D721Med (cell line): ENCODE measurements around the gene ZNF587.
"Not testable (repeated sequence)": the region's sequence is repeated elsewhere in the genome, so short reads cannot be mapped to it uniquely, and the experiment has no call there.

Experiments
- DNase-seq: peaks from one replicate; pipeline ENCODE4 v3.0.0; 2011; ENCODE audit warnings: low spot score; ENCODE audit not compliant: insufficient read length
- FAIRE-seq: peaks from 2 replicates; lab custom pipeline; 2011; peaks lifted over from hg19 to GRCh38; lab: Jason Lieb, UNC
- TF ChIP-seq, protein P1 (sequence below): IDR thresholded peaks from 2 replicates; pipeline ENCODE4 v1.5.1; 2012; ENCODE audit warnings: mild to moderate bottlenecking, control low read depth; ENCODE audit not compliant: insufficient read depth; ENCODE audit errors: missing control alignments

Gene ZNF587

DNA sequence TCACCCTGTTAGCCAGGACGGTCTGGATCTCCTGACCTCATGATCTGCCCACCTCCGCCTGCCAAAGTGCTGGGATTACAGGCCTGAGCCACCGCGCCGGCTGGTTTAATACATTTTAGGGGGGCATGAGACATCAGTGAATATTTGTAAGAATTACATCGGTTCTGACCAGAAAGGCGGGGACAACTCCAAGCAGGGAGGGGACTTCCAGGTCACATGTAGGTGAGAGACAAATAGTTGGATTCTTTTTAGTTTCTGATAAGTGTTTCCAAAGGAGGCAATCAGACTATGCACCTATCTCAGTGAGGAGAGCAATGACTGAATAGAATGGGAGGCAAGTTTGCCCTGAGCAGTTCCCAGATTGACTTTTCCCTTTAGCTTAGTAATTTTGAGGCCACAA, 31.3 kb upstream of the ZNF587 start:
- TF ChIP-seq, protein P1, sequence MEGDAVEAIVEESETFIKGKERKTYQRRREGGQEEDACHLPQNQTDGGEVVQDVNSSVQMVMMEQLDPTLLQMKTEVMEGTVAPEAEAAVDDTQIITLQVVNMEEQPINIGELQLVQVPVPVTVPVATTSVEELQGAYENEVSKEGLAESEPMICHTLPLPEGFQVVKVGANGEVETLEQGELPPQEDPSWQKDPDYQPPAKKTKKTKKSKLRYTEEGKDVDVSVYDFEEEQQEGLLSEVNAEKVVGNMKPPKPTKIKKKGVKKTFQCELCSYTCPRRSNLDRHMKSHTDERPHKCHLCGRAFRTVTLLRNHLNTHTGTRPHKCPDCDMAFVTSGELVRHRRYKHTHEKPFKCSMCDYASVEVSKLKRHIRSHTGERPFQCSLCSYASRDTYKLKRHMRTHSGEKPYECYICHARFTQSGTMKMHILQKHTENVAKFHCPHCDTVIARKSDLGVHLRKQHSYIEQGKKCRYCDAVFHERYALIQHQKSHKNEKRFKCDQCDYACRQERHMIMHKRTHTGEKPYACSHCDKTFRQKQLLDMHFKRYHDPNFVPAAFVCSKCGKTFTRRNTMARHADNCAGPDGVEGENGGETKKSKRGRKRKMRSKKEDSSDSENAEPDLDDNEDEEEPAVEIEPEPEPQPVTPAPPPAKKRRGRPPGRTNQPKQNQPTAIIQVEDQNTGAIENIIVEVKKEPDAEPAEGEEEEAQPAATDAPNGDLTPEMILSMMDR = no peak
- DNase-seq (no peak), FAIRE-seq (no peak)

GRCh38 chr19:57819475-57820148, 30.0 kb upstream of the ZNF587 start:
- DNase-seq (peak; percentile 96), FAIRE-seq (no peak)
- TF ChIP-seq, protein P1 = peak; percentile 31

GRCh38 chr19:57820599-57820998, 29.1 kb upstream of the ZNF587 start:
- FAIRE-seq (no peak), DNase-seq (no peak)
- TF ChIP-seq, protein P1 = no peak

- FAIRE-seq, DNase-seq: not testable (repeated sequence)
Measured at GRCh38 chr19:57821095-57821494, 28.6 kb upstream of the ZNF587 start.

- FAIRE-seq = peak; percentile 44
- not testable (repeated sequence) for DNase-seq
Measured at GRCh38 chr19:57821501-57821900, 28.2 kb upstream of the ZNF587 start.

DNA sequence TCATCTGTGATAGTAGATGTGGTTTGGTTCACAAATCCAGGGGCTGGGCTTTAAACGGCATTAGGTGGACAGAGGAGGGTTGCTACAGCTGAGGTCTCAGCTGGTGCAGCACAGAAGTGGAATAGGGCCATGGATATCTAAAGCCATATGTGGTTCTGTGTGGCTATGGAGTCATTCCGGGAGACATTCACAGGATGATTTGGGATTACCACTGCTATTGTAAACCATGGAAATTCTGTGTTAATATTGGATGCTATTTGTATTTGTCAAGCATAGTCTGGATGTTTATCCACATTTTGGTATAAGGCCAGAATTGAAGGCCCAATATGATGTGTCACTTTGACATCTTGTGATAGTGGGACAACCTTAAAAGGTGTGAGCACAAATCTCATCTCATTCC, 26.5 kb upstream of the ZNF587 start:
- not testable (repeated sequence) for DNase-seq, FAIRE-seq

- not testable (repeated sequence) for FAIRE-seq, DNase-seq
Measured at GRCh38 chr19:57823608-57824007, 26.1 kb upstream of the ZNF587 start.

DNA sequence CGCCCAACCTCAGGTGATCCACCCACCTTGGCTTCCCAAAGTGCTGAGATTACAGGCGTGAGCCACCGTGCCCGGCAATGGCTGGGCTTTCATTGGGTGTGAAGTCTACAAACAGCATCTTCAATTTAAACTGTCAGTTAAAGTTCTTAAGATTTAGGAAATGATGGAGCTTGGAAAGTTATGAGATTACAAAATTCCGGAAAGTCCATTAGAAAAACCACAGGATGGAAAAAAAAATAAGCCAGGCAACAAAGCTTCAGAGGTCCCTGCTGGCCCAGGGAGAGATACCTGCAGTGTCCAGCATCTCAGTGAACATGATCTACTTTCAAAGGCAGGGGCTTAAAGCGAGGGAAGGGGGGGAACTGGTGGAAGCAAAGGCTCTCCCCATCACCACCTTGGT, 24.1 kb upstream of the ZNF587 start:
- DNase-seq (no peak), FAIRE-seq (no peak)
- TF ChIP-seq, protein P1 = no peak

DNA sequence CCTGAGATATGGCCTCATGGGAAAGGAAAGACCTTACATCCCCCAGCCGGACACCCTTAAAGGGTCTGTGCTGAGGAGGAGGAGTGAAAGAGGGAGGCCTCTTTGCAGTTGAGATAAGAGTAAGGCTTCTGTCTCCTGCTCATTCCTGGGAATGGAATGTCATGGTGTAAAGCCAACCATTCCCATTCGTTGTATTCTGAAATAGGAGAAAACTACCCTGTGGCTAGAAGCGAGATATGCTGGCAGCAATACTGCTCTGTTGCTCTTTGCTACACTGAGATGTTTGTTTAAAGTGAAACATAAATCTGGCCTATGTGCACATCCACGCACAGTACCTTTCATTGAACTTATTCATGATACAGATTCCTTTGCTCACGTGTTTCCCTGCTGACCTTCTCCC, 20.3 kb upstream of the ZNF587 start:
- FAIRE-seq (no peak), DNase-seq (no peak)
- TF ChIP-seq, protein P1 = no peak
